Measurements from ENCODE around the gene PITX1. TPM values are rescaled to one million over a fixed set of nuclear protein-coding genes. Genes with fewer than 3 reads are reported as not detected.

Gene PITX1
- total and polyA plus RNA-seq, 2 donors (not counting 1 experiment from before 2014, with no cell fraction given), result 1.7 to 3.1 TPM

DNA sequence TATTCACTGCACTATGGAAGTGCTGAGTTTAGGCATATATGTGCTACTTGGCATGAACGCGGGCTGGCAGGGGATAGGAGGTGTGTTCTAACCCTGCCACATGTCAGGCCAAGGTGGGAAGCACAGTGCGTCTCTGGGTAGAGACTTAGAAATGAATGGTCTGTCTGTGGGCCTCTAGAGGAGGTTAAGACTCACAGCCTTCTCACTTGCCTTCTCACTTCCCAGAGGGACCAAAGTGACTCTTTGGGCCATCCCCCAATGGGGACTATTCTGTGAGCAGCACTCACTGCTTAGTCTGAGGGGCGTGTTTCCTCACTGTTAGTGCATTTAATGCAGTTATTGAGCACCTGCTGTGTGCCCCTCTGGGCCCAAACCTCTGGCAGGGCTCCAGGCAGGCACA lies 2.4 kb upstream of the PITX1 start:
- Histone ChIP-seq H3K79me2 (ENCODE audit: control insufficient read depth, insufficient read depth, low read length) (no peaks in the 10 kb centered on the region), H3K4me1 (ENCODE audit: control insufficient read depth, extremely low read depth, insufficient read depth, low read length) (no peaks in the 10 kb centered on the region), H2AFZ (ENCODE audit: low read length) (no peak overlapping the region), H3K4me2 (ENCODE audit: extremely low read depth, insufficient read depth, low read length) (no peak overlapping the region), H3K4me3 (replicated peaks in 1 of 4; ENCODE audit: control extremely low read depth in 1 of 4, insufficient read depth in 1 of 4, low read depth in 3 of 4, low read length in 4 of 4) (no peak overlapping the region), H3K9ac (ENCODE audit: insufficient read depth, low read length) (no peak overlapping the region), H3K27ac (ENCODE audit: insufficient read depth, low read length) (no peak overlapping the region), H3K27me3 (ENCODE audit: control insufficient read depth, insufficient read depth, low read length) (peaks cover 71% of the 10 kb centered on the region), H4K20me1 (ENCODE audit: control insufficient read depth, extremely low read depth, insufficient read depth, low read length) (no peaks in the 10 kb centered on the region), H3K9me3 (ENCODE audit: control insufficient read depth, insufficient read depth, low read depth, low read length) (no peaks in the 10 kb centered on the region), H3K36me3 (ENCODE audit: control insufficient read depth, insufficient read depth, low read length) (no peaks in the 10 kb centered on the region)
- no peak for TF ChIP-seq EZH2 (IDR thresholded peaks at IDR 0.05; ENCODE audit: low read length, missing control alignments)
- TF ChIP-seq, protein P1, sequence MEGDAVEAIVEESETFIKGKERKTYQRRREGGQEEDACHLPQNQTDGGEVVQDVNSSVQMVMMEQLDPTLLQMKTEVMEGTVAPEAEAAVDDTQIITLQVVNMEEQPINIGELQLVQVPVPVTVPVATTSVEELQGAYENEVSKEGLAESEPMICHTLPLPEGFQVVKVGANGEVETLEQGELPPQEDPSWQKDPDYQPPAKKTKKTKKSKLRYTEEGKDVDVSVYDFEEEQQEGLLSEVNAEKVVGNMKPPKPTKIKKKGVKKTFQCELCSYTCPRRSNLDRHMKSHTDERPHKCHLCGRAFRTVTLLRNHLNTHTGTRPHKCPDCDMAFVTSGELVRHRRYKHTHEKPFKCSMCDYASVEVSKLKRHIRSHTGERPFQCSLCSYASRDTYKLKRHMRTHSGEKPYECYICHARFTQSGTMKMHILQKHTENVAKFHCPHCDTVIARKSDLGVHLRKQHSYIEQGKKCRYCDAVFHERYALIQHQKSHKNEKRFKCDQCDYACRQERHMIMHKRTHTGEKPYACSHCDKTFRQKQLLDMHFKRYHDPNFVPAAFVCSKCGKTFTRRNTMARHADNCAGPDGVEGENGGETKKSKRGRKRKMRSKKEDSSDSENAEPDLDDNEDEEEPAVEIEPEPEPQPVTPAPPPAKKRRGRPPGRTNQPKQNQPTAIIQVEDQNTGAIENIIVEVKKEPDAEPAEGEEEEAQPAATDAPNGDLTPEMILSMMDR (conservative IDR thresholded peaks at IDR 0.05 in 1 of 2, IDR thresholded peaks at IDR 0.05 in 1 of 2; ENCODE audit: low read depth in 1 of 2, low read length in 2 of 2), result no peak
- DNase-seq (ENCODE audit: low read depth in 2 of 2), result no peak

GRCh38 chr5:135035678-135036030 lies 1.6 kb upstream of the PITX1 start:
- Histone ChIP-seq H3K27ac (ENCODE audit: insufficient read depth, low read length) (no peak overlapping the region), H3K4me3 (replicated peaks in 1 of 4; ENCODE audit: control extremely low read depth in 1 of 4, insufficient read depth in 1 of 4, low read depth in 3 of 4, low read length in 4 of 4) (no peak overlapping the region), H3K4me1 (ENCODE audit: control insufficient read depth, extremely low read depth, insufficient read depth, low read length) (no peaks in the 10 kb centered on the region), H3K27me3 (ENCODE audit: control insufficient read depth, insufficient read depth, low read length) (peaks cover 70% of the 10 kb centered on the region), H3K9ac (ENCODE audit: insufficient read depth, low read length) (no peak overlapping the region), H2AFZ (ENCODE audit: low read length) (no peak overlapping the region), H3K36me3 (ENCODE audit: control insufficient read depth, insufficient read depth, low read length) (no peaks in the 10 kb centered on the region), H3K4me2 (ENCODE audit: extremely low read depth, insufficient read depth, low read length) (no peak overlapping the region), H4K20me1 (ENCODE audit: control insufficient read depth, extremely low read depth, insufficient read depth, low read length) (no peaks in the 10 kb centered on the region), H3K79me2 (ENCODE audit: control insufficient read depth, insufficient read depth, low read length) (no peaks in the 10 kb centered on the region), H3K9me3 (ENCODE audit: control insufficient read depth, insufficient read depth, low read depth, low read length) (no peaks in the 10 kb centered on the region)
- no peak for DNase-seq (ENCODE audit: low read depth in 2 of 2)
- no peak for TF ChIP-seq EZH2 (IDR thresholded peaks at IDR 0.05; ENCODE audit: low read length, missing control alignments)
- TF ChIP-seq, protein P1 (conservative IDR thresholded peaks at IDR 0.05 in 1 of 2, IDR thresholded peaks at IDR 0.05 in 1 of 2; ENCODE audit: low read depth in 1 of 2, low read length in 2 of 2), result no peak

DNA sequence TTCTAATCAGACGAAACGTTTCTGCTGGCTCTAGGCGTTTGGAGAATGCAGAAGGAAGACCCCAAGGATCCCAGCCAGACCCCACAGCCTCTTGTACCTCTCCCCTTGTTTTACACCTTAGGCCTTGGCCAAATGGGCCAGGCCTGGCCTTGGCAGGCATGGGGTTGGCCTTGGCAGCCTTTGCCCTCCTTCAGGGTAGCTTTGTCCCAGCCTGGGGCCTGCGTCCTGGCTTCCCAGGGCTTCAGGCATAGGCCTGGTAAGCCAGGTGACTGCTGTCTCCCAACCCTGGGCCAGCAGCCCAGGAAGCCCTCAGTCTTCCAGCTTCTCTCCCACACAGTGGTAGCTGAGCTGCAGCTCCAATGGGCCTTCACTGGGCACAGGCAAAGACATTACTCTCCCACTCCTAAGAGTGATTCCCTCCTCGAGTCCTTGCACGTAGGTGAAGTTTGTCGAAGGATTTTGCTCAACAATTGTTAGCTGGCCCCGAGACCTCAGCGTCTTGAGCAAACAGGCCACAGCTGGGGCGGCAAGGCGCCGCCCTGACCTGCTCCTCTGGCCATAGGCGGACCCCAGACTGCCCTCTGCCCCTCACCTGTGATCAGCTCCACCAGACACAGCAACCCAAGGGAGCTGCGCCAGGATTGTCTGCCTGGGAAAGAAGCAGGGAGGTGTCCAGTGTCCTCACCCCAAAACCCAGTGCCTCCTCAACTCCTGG lies 1.1 kb upstream of the PITX1 start:
- DNase-seq (ENCODE audit: low read depth in 2 of 2), result no peak
- Histone ChIP-seq H3K27ac (ENCODE audit: insufficient read depth, low read length) (no peak overlapping the region), H3K9me3 (ENCODE audit: control insufficient read depth, insufficient read depth, low read depth, low read length) (no peaks in the 10 kb centered on the region), H3K9ac (ENCODE audit: insufficient read depth, low read length) (no peak overlapping the region), H3K4me2 (ENCODE audit: extremely low read depth, insufficient read depth, low read length) (no peak overlapping the region), H3K79me2 (ENCODE audit: control insufficient read depth, insufficient read depth, low read length) (no peaks in the 10 kb centered on the region), H4K20me1 (ENCODE audit: control insufficient read depth, extremely low read depth, insufficient read depth, low read length) (no peaks in the 10 kb centered on the region), H3K36me3 (ENCODE audit: control insufficient read depth, insufficient read depth, low read length) (no peaks in the 10 kb centered on the region), H3K4me3 (replicated peaks in 1 of 4; ENCODE audit: control extremely low read depth in 1 of 4, insufficient read depth in 1 of 4, low read depth in 3 of 4, low read length in 4 of 4) (no peak overlapping the region), H3K27me3 (ENCODE audit: control insufficient read depth, insufficient read depth, low read length) (peaks cover 69% of the 10 kb centered on the region), H2AFZ (ENCODE audit: low read length) (no peak overlapping the region), H3K4me1 (ENCODE audit: control insufficient read depth, extremely low read depth, insufficient read depth, low read length) (no peaks in the 10 kb centered on the region)
- TF ChIP-seq, protein P1 (conservative IDR thresholded peaks at IDR 0.05 in 1 of 2, IDR thresholded peaks at IDR 0.05 in 1 of 2; ENCODE audit: low read depth in 1 of 2, low read length in 2 of 2), result no peak
- TF ChIP-seq EZH2 (IDR thresholded peaks at IDR 0.05; ENCODE audit: low read length, missing control alignments), result peak; percentile 44

Measured in fibroblast of lung (primary cell).